Liver (tissue), 3 donors: ENCODE results near the gene DCLRE1A.

ENCODE experiments used
- EGR1 ChIP-seq, 2 donors: IDR thresholded peaks; 2 replicates each; pipeline ENCODE4 v1.6.1; 2016 to 2018; ENCODE audit warnings: antibody characterized with exemption in 2 of 2, low read depth in 2 of 2
- HNF4G ChIP-seq: IDR thresholded peaks from 2 replicates; pipeline ENCODE4 v1.6.1; 2016; ENCODE audit warnings: antibody characterized with exemption
- JUND ChIP-seq, 2 donors: IDR thresholded peaks; 2 replicates each; pipeline ENCODE4 v1.6.1; 2016; ENCODE audit warnings: antibody characterized with exemption in 2 of 2
- MAX ChIP-seq: IDR thresholded peaks from 2 replicates; pipeline ENCODE4 v1.6.1; 2016; ENCODE audit warnings: antibody characterized with exemption
- RAD21 ChIP-seq, 2 donors: IDR thresholded peaks; 2 replicates each; pipeline ENCODE4 v1.6.1; 2016; ENCODE audit warnings: antibody characterized with exemption in 2 of 2, mild to moderate bottlenecking in 2 of 2
- SP1 ChIP-seq: IDR thresholded peaks from 2 replicates; pipeline ENCODE4 v1.6.1; 2018; ENCODE audit warnings: antibody characterized with exemption, mild to moderate bottlenecking
- ZBTB33 ChIP-seq: IDR thresholded peaks from 2 replicates; pipeline ENCODE4 v1.6.1; 2016; ENCODE audit warnings: antibody characterized with exemption
- TF ChIP-seq, protein P1 (sequence below): fragments of 150-350 bp; IDR thresholded peaks from 2 replicates; pipeline ENCODE4 v1.5.1; 2017; ENCODE audit warnings: improper control_type of control experiment, low read depth, low read length; ENCODE audit not compliant: missing input control
- TF ChIP-seq, protein P2 (sequence below): IDR thresholded peaks from 2 replicates; pipeline ENCODE4 v1.6.1; 2016; ENCODE audit warnings: antibody characterized with exemption, mild to moderate bottlenecking
- donor health status: healthy.
- donor health status: healthy.

DNA sequence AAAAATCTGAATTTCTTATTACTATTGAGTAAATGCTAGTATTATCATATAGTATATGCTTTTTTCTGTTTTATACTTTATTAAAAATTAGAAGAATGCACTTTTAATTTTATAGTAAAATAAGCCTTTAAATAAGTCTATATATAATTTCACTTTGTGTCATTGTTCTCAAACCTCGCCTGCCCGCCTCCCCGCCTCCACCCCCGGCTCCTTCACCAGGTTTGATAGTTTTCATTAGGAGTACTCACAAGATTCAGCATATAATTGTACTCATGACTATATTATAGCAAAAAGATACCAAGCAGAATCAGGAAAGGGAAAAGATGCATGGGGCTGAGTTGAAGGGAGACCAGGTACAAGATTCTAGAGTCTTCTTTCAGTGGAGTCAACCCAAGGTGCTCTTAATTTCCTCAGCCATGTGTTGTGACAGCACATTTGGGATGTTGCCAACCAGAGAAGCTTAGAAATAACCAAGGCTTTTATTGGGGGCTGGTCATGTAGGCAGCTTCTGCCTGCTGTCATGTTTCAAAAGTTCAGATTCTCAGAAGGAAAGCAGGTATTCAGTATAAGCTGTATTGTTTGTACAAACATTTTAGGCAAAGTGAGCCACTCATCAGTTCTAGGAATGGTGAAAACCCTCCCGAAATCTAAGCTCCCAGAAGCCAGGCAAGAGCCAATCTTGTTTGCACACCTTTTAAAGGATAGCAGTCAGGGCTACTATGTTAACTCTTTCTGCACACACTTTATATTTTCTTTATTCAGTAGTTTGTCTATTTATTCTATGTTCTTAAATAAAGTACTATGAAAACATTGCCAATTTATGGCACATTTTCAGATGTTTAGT is 12.9 kb upstream of the DCLRE1A start:
- no peak for TF ChIP-seq JUND (IDR thresholded peaks at IDR 0.05)
- TF ChIP-seq, protein P1, sequence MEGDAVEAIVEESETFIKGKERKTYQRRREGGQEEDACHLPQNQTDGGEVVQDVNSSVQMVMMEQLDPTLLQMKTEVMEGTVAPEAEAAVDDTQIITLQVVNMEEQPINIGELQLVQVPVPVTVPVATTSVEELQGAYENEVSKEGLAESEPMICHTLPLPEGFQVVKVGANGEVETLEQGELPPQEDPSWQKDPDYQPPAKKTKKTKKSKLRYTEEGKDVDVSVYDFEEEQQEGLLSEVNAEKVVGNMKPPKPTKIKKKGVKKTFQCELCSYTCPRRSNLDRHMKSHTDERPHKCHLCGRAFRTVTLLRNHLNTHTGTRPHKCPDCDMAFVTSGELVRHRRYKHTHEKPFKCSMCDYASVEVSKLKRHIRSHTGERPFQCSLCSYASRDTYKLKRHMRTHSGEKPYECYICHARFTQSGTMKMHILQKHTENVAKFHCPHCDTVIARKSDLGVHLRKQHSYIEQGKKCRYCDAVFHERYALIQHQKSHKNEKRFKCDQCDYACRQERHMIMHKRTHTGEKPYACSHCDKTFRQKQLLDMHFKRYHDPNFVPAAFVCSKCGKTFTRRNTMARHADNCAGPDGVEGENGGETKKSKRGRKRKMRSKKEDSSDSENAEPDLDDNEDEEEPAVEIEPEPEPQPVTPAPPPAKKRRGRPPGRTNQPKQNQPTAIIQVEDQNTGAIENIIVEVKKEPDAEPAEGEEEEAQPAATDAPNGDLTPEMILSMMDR, result no peak
- TF ChIP-seq RAD21 (IDR thresholded peaks at IDR 0.05), result no peak
- TF ChIP-seq, protein P2, sequence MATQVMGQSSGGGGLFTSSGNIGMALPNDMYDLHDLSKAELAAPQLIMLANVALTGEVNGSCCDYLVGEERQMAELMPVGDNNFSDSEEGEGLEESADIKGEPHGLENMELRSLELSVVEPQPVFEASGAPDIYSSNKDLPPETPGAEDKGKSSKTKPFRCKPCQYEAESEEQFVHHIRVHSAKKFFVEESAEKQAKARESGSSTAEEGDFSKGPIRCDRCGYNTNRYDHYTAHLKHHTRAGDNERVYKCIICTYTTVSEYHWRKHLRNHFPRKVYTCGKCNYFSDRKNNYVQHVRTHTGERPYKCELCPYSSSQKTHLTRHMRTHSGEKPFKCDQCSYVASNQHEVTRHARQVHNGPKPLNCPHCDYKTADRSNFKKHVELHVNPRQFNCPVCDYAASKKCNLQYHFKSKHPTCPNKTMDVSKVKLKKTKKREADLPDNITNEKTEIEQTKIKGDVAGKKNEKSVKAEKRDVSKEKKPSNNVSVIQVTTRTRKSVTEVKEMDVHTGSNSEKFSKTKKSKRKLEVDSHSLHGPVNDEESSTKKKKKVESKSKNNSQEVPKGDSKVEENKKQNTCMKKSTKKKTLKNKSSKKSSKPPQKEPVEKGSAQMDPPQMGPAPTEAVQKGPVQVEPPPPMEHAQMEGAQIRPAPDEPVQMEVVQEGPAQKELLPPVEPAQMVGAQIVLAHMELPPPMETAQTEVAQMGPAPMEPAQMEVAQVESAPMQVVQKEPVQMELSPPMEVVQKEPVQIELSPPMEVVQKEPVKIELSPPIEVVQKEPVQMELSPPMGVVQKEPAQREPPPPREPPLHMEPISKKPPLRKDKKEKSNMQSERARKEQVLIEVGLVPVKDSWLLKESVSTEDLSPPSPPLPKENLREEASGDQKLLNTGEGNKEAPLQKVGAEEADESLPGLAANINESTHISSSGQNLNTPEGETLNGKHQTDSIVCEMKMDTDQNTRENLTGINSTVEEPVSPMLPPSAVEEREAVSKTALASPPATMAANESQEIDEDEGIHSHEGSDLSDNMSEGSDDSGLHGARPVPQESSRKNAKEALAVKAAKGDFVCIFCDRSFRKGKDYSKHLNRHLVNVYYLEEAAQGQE, result no peak
- no peak for TF ChIP-seq ZBTB33
- no peak for TF ChIP-seq HNF4G
- TF ChIP-seq SP1, result no peak
- TF ChIP-seq MAX, result no peak
- no peak for TF ChIP-seq EGR1 (IDR thresholded peaks at IDR 0.05; ENCODE audit: low read depth in 2 of 2)
